ENCODE measurements around the gene MAPK1. TPM values are rescaled to one million over a fixed set of nuclear protein-coding genes. Genes with fewer than 3 reads are reported as not detected.

Gene MAPK1
- total and polyA plus RNA-seq, 9 of the 15 experiments (the other 6 are each of a cell fraction or from before 2014, with no cell fraction given), result 46.3 to 575 (median 283) TPM

GRCh38 chr22:21711851-21712250 lies 155.6 kb downstream of the MAPK1 start:
- 21% methylated on average over 4 of the region's 4 CpGs for WGBS (ENCODE audit: insufficient coverage, low coverage, missing lambda C conversion rate)
- Histone ChIP-seq H3K4me1 (replicated peaks in 1 of 2; ENCODE audit: control insufficient read depth in 2 of 2, insufficient read depth in 2 of 2, low read length in 2 of 2) (peaks cover 14 to 15% of the 10 kb centered on the region in 2 experiments; a peak in 4 of 5 replicates), H3K79me2 (ENCODE audit: control insufficient read depth, insufficient read depth, low read length) (no peaks in the 10 kb centered on the region), H3K9ac (ENCODE audit: insufficient read depth in 1 of 2, low read depth in 2 of 2, low read length in 2 of 2) (peak overlapping the region in 1 of 2 experiments; percentile 3; a peak in 1 of 4 replicates), H3K4me2 (ENCODE audit: insufficient read depth, low read length) (no peak overlapping the region), H3K9me1 (ENCODE audit: control insufficient read depth, insufficient read depth, low read length) (no peaks in the 10 kb centered on the region), H2AFZ (ENCODE audit: low read depth, low read length) (no peak overlapping the region), H3K36me3 (ENCODE audit: control insufficient read depth, insufficient read depth, low read length) (no peaks in the 10 kb centered on the region), H3K9me3 (replicated peaks; ENCODE audit: control insufficient read depth, insufficient read depth, low read depth, low read length) (no peaks in the 10 kb centered on the region), H4K20me1 (replicated peaks; ENCODE audit: control insufficient read depth, insufficient read depth, low read length) (peaks cover 38% of the 10 kb centered on the region), H3K27me3 (ENCODE audit: control insufficient read depth in 2 of 2, insufficient read depth in 2 of 2, low read length in 2 of 2) (peaks cover 32 to 65% of the 10 kb centered on the region in 2 experiments), H3K27ac (ENCODE audit: extremely low read depth, low read depth, low read length) (no peak overlapping the region), H3K4me3 (no peak overlapping the region)
- ChIA-PET CTCF (ENCODE audit: low intra/inter-chr PET ratio) (interaction anchor here (1.0 to 12.1 kb wide), 8 partner anchors 15 to 269 kb away, joined by 3 to 609 read pairs (median 26); partner anchors contain the start of genes MAPK1 and PPM1F), POLR2A (interaction anchor here (0.6 to 7.5 kb wide), 9 partner anchors 9 to 236 kb away, joined by 3 to 71 read pairs (median 5); no protein-coding TSS in a partner anchor)
- in situ Hi-C loops (cut with MboI), result loop anchor here (5.0 kb wide), 1 partner anchor 235 kb away; no protein-coding TSS in a partner anchor
- no peak for FAIRE-seq
- ATAC-seq, result no peak
- no peak for TF ChIP-seq MITF (IDR thresholded peaks at IDR 0.05)
- TF ChIP-seq RFX5 (IDR thresholded peaks at IDR 0.05; ENCODE audit: low read depth, low read length), result 0 out of 2 replicates have a peak, but pooled peaks have one; percentile 15
- TF ChIP-seq CTCF (IDR thresholded peaks at IDR 0.05 in 2 of 3, conservative IDR thresholded peaks at IDR 0.05 in 1 of 3; ENCODE audit: insufficient read depth in 2 of 3, low read depth in 1 of 3, low read length in 3 of 3), result 0 out of 6 replicates have a peak, but pooled peaks of 1 of the 3 experiments have one; percentile 1
- TF ChIP-seq TAF9B (IDR thresholded peaks at IDR 0.05; ENCODE audit: partially characterized antibody), result no peak
- no peak for TF ChIP-seq ZNF3 (CRISPR knock-in tag; IDR thresholded peaks at IDR 0.05)
- no TSS peak for BruUV-seq (replicated peaks)
- DNase-seq (ENCODE audit: extremely low read depth in 1 of 4, low spot score in 3 of 4), result no peak
- intact Hi-C loops (cut with micrococcal nuclease), result loop anchor here (2.0 to 5.0 kb wide), 8 partner anchors 15 to 490 kb away; partner anchors contain the start of gene PPM1F
